ENCODE measurements around the gene C17orf58. TPM values are rescaled to one million over a fixed set of nuclear protein-coding genes. Genes with fewer than 3 reads are reported as not detected.
"Not testable (repeated sequence)": the region's sequence is repeated elsewhere in the genome, so short reads cannot be mapped to it uniquely, and the experiment has no call there.

C17orf58 gene
- total RNA-seq, 1 donor from 2014 or later, result 9.8 TPM

- Histone ChIP-seq H3K4me3 (no peak overlapping the region), H3K27me3 (no peaks in the 10 kb centered on the region), H3K36me3 (no peaks in the 10 kb centered on the region), H3K4me1 (peaks cover 24% of the 10 kb centered on the region), H3K9me3 (no peaks in the 10 kb centered on the region), H3K27ac (no peak overlapping the region)
- no peak for DNase-seq (ENCODE audit: extremely low spot score in 2 of 2)
- no peak for TF ChIP-seq POLR2A (IDR thresholded peaks at IDR 0.05)
- TF ChIP-seq POLR2AphosphoS5 (IDR thresholded peaks at IDR 0.05; ENCODE audit: insufficient read depth in 1 of 2, low read depth in 1 of 2), result no peak
- no peak for TF ChIP-seq CTCF (IDR thresholded peaks at IDR 0.05)
- intact Hi-C loops (cut with DNase I), result no loop called here
These were observed 13.4 kb downstream of the C17orf58 start for GRCh38 chr17:67982686-67983382.

- no peak for DNase-seq (ENCODE audit: extremely low spot score in 2 of 2)
- no peak for TF ChIP-seq POLR2A (IDR thresholded peaks at IDR 0.05)
- TF ChIP-seq CTCF (IDR thresholded peaks at IDR 0.05), result no peak
- no peak for TF ChIP-seq POLR2AphosphoS5 (IDR thresholded peaks at IDR 0.05; ENCODE audit: insufficient read depth in 1 of 2, low read depth in 1 of 2)
- peaks cover 24% of the 10 kb centered on the region for H3K4me1 ChIP-seq
- H3K27ac ChIP-seq, result peak overlapping the region; percentile 33
- H3K4me3 ChIP-seq, result no peak overlapping the region
- intact Hi-C loops (cut with DNase I), result no loop called here
- H3K9me3 ChIP-seq, result no peaks in the 10 kb centered on the region
- H3K36me3 ChIP-seq, result no peaks in the 10 kb centered on the region
- no peaks in the 10 kb centered on the region for H3K27me3 ChIP-seq
These were observed 14.1 kb downstream of the C17orf58 start for GRCh38 chr17:67982034-67982640.

GRCh38 chr17:67980883-67981282 lies 15.4 kb downstream of the C17orf58 start:
- H3K9me3 ChIP-seq; H3K36me3 ChIP-seq; DNase-seq (ENCODE audit: extremely low spot score in 2 of 2); H3K4me3 ChIP-seq; H3K27me3 ChIP-seq; intact Hi-C loops (cut with DNase I): not testable (repeated sequence)
- peaks cover 24% of the 10 kb centered on the region for H3K4me1 ChIP-seq
- peak overlapping the region; percentile 76 for H3K27ac ChIP-seq

GRCh38 chr17:67980456-67980855 lies 15.8 kb downstream of the C17orf58 start:
- no peak for DNase-seq (ENCODE audit: extremely low spot score in 2 of 2)
- no peaks in the 10 kb centered on the region for H3K36me3 ChIP-seq
- TF ChIP-seq POLR2AphosphoS5 (IDR thresholded peaks at IDR 0.05; ENCODE audit: insufficient read depth in 1 of 2, low read depth in 1 of 2), result no peak
- TF ChIP-seq CTCF (IDR thresholded peaks at IDR 0.05), result no peak
- TF ChIP-seq POLR2A (IDR thresholded peaks at IDR 0.05), result no peak
- no peaks in the 10 kb centered on the region for H3K27me3 ChIP-seq
- H3K4me1 ChIP-seq, result peaks cover 24% of the 10 kb centered on the region
- peak overlapping the region; percentile 76 for H3K27ac ChIP-seq
- H3K4me3 ChIP-seq, result no peak overlapping the region
- no peaks in the 10 kb centered on the region for H3K9me3 ChIP-seq
- intact Hi-C loops (cut with DNase I), result no loop called here

- H3K27me3 ChIP-seq; H3K4me3 ChIP-seq; DNase-seq (ENCODE audit: extremely low spot score in 2 of 2); intact Hi-C loops (cut with DNase I); H3K36me3 ChIP-seq; H3K9me3 ChIP-seq; H3K27ac ChIP-seq: not testable (repeated sequence)
- H3K4me1 ChIP-seq, result peaks cover 23% of the 10 kb centered on the region
These were observed 20.0 kb downstream of the C17orf58 start for GRCh38 chr17:67976306-67976705.

- no peaks in the 10 kb centered on the region for H3K9me3 ChIP-seq
- H3K27me3 ChIP-seq, result no peaks in the 10 kb centered on the region
- TF ChIP-seq POLR2AphosphoS5 (IDR thresholded peaks at IDR 0.05; ENCODE audit: insufficient read depth in 1 of 2, low read depth in 1 of 2) (no peak), CTCF (IDR thresholded peaks at IDR 0.05) (no peak), POLR2A (IDR thresholded peaks at IDR 0.05) (no peak)
- intact Hi-C loops (cut with DNase I), result no loop called here
- no peak overlapping the region for H3K27ac ChIP-seq
- H3K4me1 ChIP-seq, result peaks cover 8% of the 10 kb centered on the region
- no peak overlapping the region for H3K4me3 ChIP-seq
- no peak for DNase-seq (ENCODE audit: extremely low spot score in 2 of 2)
- H3K36me3 ChIP-seq, result peaks cover 0 to 20% of the 10 kb centered on the region in 2 donors
These were observed 21.6 kb downstream of the C17orf58 start for GRCh38 chr17:67974598-67975066.

Measured in vagina (tissue), 2 donors.